ENCODE data around the gene WNT10A.
A peak's percentile ranks its signal among the peaks of the same experiment; 100 is the strongest.

Gene WNT10A

GRCh38 chr2:218859556-218859987 is 21.1 kb upstream of the WNT10A start, which contains the start of gene WNT6:
TSS of gene WNT6 (plus strand) at chr2:218859805. CDS start at chr2:218860038, 233 bp downstream.
- Histone ChIP-seq H3K4me1 (peaks cover 32% of the 10 kb centered on the region), H3K27me3 (peaks cover 7% of the 10 kb centered on the region), H3K4me3 (ENCODE audit: low read depth, low read length) (peak within 1 kb of the TSS; percentile 52), H3K36me3 (no peaks in the 10 kb centered on the region), H3K9me3 (no peaks in the 10 kb centered on the region)
- no peak for TF ChIP-seq CTCF (IDR thresholded peaks at IDR 0.05; ENCODE audit: low read depth, low read length)
- peak; percentile 50 for DNase-seq

DNA sequence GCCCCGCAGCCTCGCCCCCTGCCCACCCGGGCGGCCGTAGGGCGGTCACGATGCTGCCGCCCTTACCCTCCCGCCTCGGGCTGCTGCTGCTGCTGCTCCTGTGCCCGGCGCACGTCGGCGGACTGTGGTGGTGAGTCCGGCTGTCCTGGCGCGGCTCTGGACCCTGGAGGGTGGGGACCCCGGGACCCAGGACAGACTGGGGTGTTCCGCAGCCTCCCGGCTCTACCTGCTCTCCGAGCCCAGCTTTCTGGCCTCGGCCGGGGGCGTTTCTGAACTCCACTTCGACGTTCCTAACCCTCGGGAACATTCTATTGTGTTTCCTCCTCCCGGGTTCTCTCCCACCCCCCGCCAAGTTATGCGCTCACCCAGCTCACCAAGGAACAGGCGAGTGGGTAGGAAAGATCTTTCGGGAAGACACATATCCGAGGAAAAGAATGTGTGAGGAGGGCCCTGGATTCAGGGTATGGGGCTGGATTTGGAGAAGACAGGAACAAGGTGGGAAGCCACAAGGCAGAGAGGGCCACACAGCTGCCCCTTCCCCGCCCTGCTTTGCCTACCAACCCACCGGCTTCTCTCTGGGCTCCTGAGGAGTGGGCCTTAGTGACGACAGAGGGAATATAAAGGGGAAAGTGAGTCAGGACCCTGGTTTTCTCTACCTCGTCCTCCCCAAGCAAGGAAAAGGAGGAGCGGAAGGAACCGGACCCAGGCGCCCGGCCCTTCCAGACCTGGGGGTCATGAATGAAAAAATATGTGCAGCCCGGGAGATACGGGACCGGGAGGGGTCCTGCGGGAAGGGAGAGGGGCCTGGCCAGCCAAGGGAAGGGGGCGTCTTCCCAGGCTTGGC is 20.4 kb upstream of the WNT10A start:
- Histone ChIP-seq H3K9me3 (no peaks in the 10 kb centered on the region), H3K36me3 (no peaks in the 10 kb centered on the region), H3K4me1 (peaks cover 28% of the 10 kb centered on the region), H3K4me3 (ENCODE audit: low read depth, low read length) (peak overlapping the region; percentile 52), H3K27me3 (peaks cover 7% of the 10 kb centered on the region)
- DNase-seq = no peak
- no peak for TF ChIP-seq CTCF (IDR thresholded peaks at IDR 0.05; ENCODE audit: low read depth, low read length)

- no peak for TF ChIP-seq CTCF (IDR thresholded peaks at IDR 0.05; ENCODE audit: low read depth, low read length)
- Histone ChIP-seq H3K4me3 (ENCODE audit: low read depth, low read length) (peak overlapping the region; percentile 52), H3K4me1 (peaks cover 20% of the 10 kb centered on the region), H3K9me3 (no peaks in the 10 kb centered on the region), H3K36me3 (no peaks in the 10 kb centered on the region), H3K27me3 (peaks cover 7% of the 10 kb centered on the region)
- peak; percentile 94 for DNase-seq
Measured at GRCh38 chr2:218860950-218861381, 19.7 kb upstream of the WNT10A start.

- H3K27me3 ChIP-seq = peaks cover 7% of the 10 kb centered on the region
- DNase-seq = no peak
- no peak overlapping the region for H3K4me3 ChIP-seq (ENCODE audit: low read depth, low read length)
- H3K4me1 ChIP-seq = peaks cover 21% of the 10 kb centered on the region
- no peak for TF ChIP-seq CTCF (IDR thresholded peaks at IDR 0.05; ENCODE audit: low read depth, low read length)
- H3K36me3 ChIP-seq = no peaks in the 10 kb centered on the region
- no peaks in the 10 kb centered on the region for H3K9me3 ChIP-seq
Measured at GRCh38 chr2:218861645-218862318, 18.9 kb upstream of the WNT10A start.

GRCh38 chr2:218863021-218863520 is 17.6 kb upstream of the WNT10A start:
- Histone ChIP-seq H3K9me3 (no peaks in the 10 kb centered on the region), H3K27me3 (peaks cover 7% of the 10 kb centered on the region), H3K4me1 (peaks cover 19% of the 10 kb centered on the region), H3K36me3 (no peaks in the 10 kb centered on the region), H3K4me3 (ENCODE audit: low read depth, low read length) (no peak overlapping the region)
- no peak for DNase-seq
- no peak for TF ChIP-seq CTCF (IDR thresholded peaks at IDR 0.05; ENCODE audit: low read depth, low read length)

Measured in BE2C (cell line).